K562 (cell line): ENCODE data around the gene RPL3. TPM values are rescaled to one million over a fixed set of nuclear protein-coding genes. Genes with fewer than 3 reads are reported as not detected.

Experiments used
- ADNP ChIP-seq: fragments of 200-800 bp; sonication (Bioruptor generic); IDR thresholded peaks from 2 replicates; pipeline ENCODE4 v1.6.1; 2016; ENCODE audit warnings: missing genetic modification characterization, missing compliant biosample characterization
- ARID4B ChIP-seq: sonication (generic); formaldehyde crosslinking; IDR thresholded peaks from 2 replicates; pipeline ENCODE4 v1.8.0; 2022; ENCODE audit warnings: mild to moderate bottlenecking, missing genetic modification reagents
- ATF7 ChIP-seq: fragments of 450-650 bp; IDR thresholded peaks from 2 replicates; pipeline ENCODE4 v1.7.1; 2014; ENCODE audit warnings: mild to moderate bottlenecking, moderate library complexity
- BHLHE40 ChIP-seq: IDR thresholded peaks from 2 replicates; pipeline ENCODE4 v1.6.1; 2011; ENCODE audit warnings: low read length, improper control_type of control experiment
- CHD2 ChIP-seq: IDR thresholded peaks from 2 replicates; pipeline ENCODE4 v1.6.1; 2011; ENCODE audit warnings: low read depth, low read length
- HDAC3 ChIP-seq: fragments of 450-650 bp; IDR thresholded peaks from 2 replicates; pipeline ENCODE4 v1.6.1; 2018; ENCODE audit warnings: borderline replicate concordance, mild to moderate bottlenecking, moderate library complexity; ENCODE audit not compliant: partially characterized antibody
- HDAC6 ChIP-seq: IDR thresholded peaks from 2 replicates; pipeline ENCODE4 v1.6.1; 2012; ENCODE audit warnings: low read depth, mild to moderate bottlenecking, control low read depth, inconsistent platforms, low read length, moderate library complexity
- HDGF ChIP-seq: fragments of 450-650 bp; IDR thresholded peaks from 2 replicates; pipeline ENCODE4 v1.6.1; 2016
- ILK ChIP-seq: fragments of 450-650 bp; IDR thresholded peaks from 2 replicates; pipeline ENCODE4 v1.6.1; 2016; ENCODE audit warnings: missing genetic modification characterization, low read depth, mild to moderate bottlenecking, missing compliant biosample characterization, moderate library complexity, borderline replicate concordance
- JUND ChIP-seq, 2 experiments: IDR thresholded peaks; 2 replicates in 1 of 2; 3 replicates in 1 of 2; pipeline ENCODE4 v1.6.1; 2011; ENCODE audit warnings: borderline replicate concordance in 2 of 2, low read depth in 2 of 2, low read length in 2 of 2, improper control_type of control experiment in 1 of 2, missing biosample characterization in 1 of 2, missing genetic modification characterization in 1 of 2, missing genetic modification reagents in 1 of 2
- PHF8 ChIP-seq: fragments of 200-600 bp; sonication (generic); IDR thresholded peaks from 2 replicates; pipeline ENCODE4 v1.6.1; 2012; ENCODE audit warnings: mixed run types, mild to moderate bottlenecking, inconsistent platforms, low read length, moderate library complexity, borderline replicate concordance
- SIRT6 ChIP-seq: IDR thresholded peaks from one replicate; pipeline ENCODE4 v1.6.1; 2012; ENCODE audit warnings: low read depth, mild to moderate bottlenecking, control low read depth, inconsistent platforms, low read length, moderate library complexity
- TCFL5 ChIP-seq: fragments of 250-450 bp; sonication (Bioruptor Pico); conservative IDR thresholded peaks from 2 replicates; pipeline ENCODE4 v1.6.1; 2021; ENCODE audit warnings: mild to moderate bottlenecking, moderate library complexity, matching md5 sums
- TRIM24 ChIP-seq, 2 experiments: fragments of 450-650 bp; IDR thresholded peaks; 2 replicates each; pipeline ENCODE4 v1.6.1; 2016
- XRCC3 ChIP-seq: fragments of 450-650 bp; IDR thresholded peaks from 2 replicates; pipeline ENCODE4 v1.6.1; 2017; ENCODE audit warnings: mild to moderate bottlenecking, moderate library complexity
- ZNF347 ChIP-seq: fragments of 450-650 bp; formaldehyde crosslinking; IDR thresholded peaks from 2 replicates; pipeline ENCODE4 v1.4.0; 2020; ENCODE audit warnings: low read depth, mild to moderate bottlenecking, moderate library complexity
- ZNF561 ChIP-seq: fragments of 450-650 bp; formaldehyde crosslinking; conservative IDR thresholded peaks from 2 replicates; pipeline ENCODE4 v1.4.0; 2020; ENCODE audit warnings: mild to moderate bottlenecking, moderate library complexity
- ZNF584 ChIP-seq: fragments of 200-800 bp; sonication (Bioruptor generic); IDR thresholded peaks from 2 replicates; pipeline ENCODE4 v1.6.1; 2016; ENCODE audit warnings: low read depth, mild to moderate bottlenecking, missing genetic modification characterization, missing compliant biosample characterization
- ZNF699 ChIP-seq: fragments of 250-450 bp; sonication (Bioruptor Pico); IDR thresholded peaks from 2 replicates; pipeline ENCODE4 v1.8.0; 2021; ENCODE audit warnings: mild to moderate bottlenecking, moderate library complexity; ENCODE audit not compliant: insufficient replicate concordance
- polyA plus RNA-seq, 8 experiments: library from polyadenylated mRNA; depleted of rRNA in 4 of 8; stranded (reverse) in 5 of 8; unstranded in 3 of 8; fragments of >200 nt; fragmentation: Nextera tagmentation in 2 of 8; fragmentation: Illumina TruSeq in 1 of 8; extraction: Ambion mirVana in 2 of 8; extraction: Trizol in 1 of 8; gene quantifications; 2 replicates each; pipeline versions ENCODE4 v1.2.1 to v1.2.3, GENCODE V29; 2011 to 2014; ENCODE audit warnings: inconsistent platforms in 1 of 8, missing spikeins in 1 of 8
- total RNA-seq, 7 experiments: library from RNA; depleted of rRNA in 6 of 7; stranded (reverse); fragments of >200 nt in 6 of 7; fragmentation: Illumina TruSeq in 2 of 7; extraction: Trizol in 2 of 7; gene quantifications; 2 replicates each; pipeline versions ENCODE4 v1.2.1 to v1.2.3, GENCODE V29; 2011 to 2021; ENCODE audit warnings: low replicate concordance in 1 of 7
- TF ChIP-seq, protein P1 (sequence below), 2 experiments: fragments of 450-650 bp; conservative IDR thresholded peaks; 2 replicates each; pipeline ENCODE4 v1.6.1; 2017; ENCODE audit warnings: mild to moderate bottlenecking in 2 of 2, moderate library complexity in 2 of 2
- TF ChIP-seq, protein P2 (sequence below): fragments of 450-650 bp; formaldehyde crosslinking; IDR thresholded peaks from 2 replicates; pipeline ENCODE4 v1.4.0; 2020; ENCODE audit warnings: mild to moderate bottlenecking, moderate library complexity

The RPL3 gene
- total and polyA plus RNA-seq, 9 of the 15 experiments (the other 6 are each of a cell fraction or from before 2014, with no cell fraction given) = 1,624 to 4,066 (median 2,565) TPM

- TF ChIP-seq ZNF347 (CRISPR knock-in tag) (no peak), ADNP (tag) (peak; percentile 57; the same call in 1 of the 2 replicates), PHF8 (no peak), XRCC3 (no peak), ILK (tag) (no peak), ARID4B (CRISPR knock-in tag) (no peak), TRIM24 (IDR thresholded peaks at IDR 0.05) (peak; percentile 44 to 49; a peak in 2 of 4 replicates), BHLHE40 (peak; percentile 69), HDAC6 (no peak), ZNF561 (CRISPR knock-in tag) (no peak), HDAC3 (no peak), TCFL5 (CRISPR knock-in tag) (no peak), ZNF584 (CRISPR knock-in tag) (no peak), ZNF699 (CRISPR knock-in tag) (no peak), SIRT6 (no peak), HDGF (no peak), ATF7 (peak; percentile 46; the same call in 1 of the 2 replicates), CHD2 (no peak), JUND (IDR thresholded peaks at IDR 0.05; ENCODE audit: borderline replicate concordance, low read depth, low read length) (peak; percentile 92), JUND (tag; IDR thresholded peaks at IDR 0.05; ENCODE audit: borderline replicate concordance, low read depth, low read length) (peak; percentile 82; the same call in 2 of the 3 replicates)
- TF ChIP-seq, protein P1, sequence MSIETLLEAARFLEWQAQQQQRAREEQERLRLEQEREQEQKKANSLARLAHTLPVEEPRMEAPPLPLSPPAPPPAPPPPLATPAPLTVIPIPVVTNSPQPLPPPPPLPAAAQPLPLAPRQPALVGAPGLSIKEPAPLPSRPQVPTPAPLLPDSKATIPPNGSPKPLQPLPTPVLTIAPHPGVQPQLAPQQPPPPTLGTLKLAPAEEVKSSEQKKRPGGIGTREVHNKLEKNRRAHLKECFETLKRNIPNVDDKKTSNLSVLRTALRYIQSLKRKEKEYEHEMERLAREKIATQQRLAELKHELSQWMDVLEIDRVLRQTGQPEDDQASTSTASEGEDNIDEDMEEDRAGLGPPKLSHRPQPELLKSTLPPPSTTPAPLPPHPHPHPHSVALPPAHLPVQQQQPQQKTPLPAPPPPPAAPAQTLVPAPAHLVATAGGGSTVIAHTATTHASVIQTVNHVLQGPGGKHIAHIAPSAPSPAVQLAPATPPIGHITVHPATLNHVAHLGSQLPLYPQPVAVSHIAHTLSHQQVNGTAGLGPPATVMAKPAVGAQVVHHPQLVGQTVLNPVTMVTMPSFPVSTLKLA (conservative IDR thresholded peaks at IDR 0.05) = no peak
- TF ChIP-seq, protein P2, sequence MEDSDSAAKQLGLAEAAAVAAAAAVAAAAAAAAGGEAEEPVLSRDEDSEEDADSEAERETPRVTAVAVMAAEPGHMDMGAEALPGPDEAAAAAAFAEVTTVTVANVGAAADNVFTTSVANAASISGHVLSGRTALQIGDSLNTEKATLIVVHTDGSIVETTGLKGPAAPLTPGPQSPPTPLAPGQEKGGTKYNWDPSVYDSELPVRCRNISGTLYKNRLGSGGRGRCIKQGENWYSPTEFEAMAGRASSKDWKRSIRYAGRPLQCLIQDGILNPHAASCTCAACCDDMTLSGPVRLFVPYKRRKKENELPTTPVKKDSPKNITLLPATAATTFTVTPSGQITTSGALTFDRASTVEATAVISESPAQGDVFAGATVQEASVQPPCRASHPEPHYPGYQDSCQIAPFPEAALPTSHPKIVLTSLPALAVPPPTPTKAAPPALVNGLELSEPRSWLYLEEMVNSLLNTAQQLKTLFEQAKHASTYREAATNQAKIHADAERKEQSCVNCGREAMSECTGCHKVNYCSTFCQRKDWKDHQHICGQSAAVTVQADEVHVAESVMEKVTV = no peak
Measured at GRCh38 chr22:39308614-39309363, 10.6 kb downstream of the RPL3 start (continued).
